Neural cell (in vitro differentiated cells): ENCODE measurements around the gene KIRREL3. TPM values are rescaled to one million over a fixed set of nuclear protein-coding genes. Genes with fewer than 3 reads are reported as not detected.

Experiments
- H2AFZ ChIP-seq: fragments of 200-600, 300-800 bp; sonication (generic), shearing (Covaris generic); 2 replicates; pipeline ENCODE4 v1.6.0; 2014; ENCODE audit warnings: low read depth, mild to moderate bottlenecking, antibody characterized with exemption, low read length, moderate library complexity
- H3F3A ChIP-seq: fragments of 200-600 bp; shearing (Covaris generic); 2 replicates; pipeline ENCODE4 v1.6.1; 2016; ENCODE audit warnings: mild to moderate bottlenecking, moderate library complexity, mixed read lengths, antibody characterized with exemption, low read length; ENCODE audit not compliant: insufficient read depth, poor library complexity, severe bottlenecking
- H3K27ac ChIP-seq: fragments of 200-600, 300-800 bp; sonication (generic), shearing (Covaris generic); 2 replicates; pipeline ENCODE4 v1.5.1; 2014; ENCODE audit warnings: mild to moderate bottlenecking, low read length, moderate library complexity
- H3K27me3 ChIP-seq: fragments of 300-800, 200-600 bp; sonication (generic), shearing (Covaris generic); 2 replicates; pipeline ENCODE4 v1.6.0; 2014; ENCODE audit warnings: mild to moderate bottlenecking, low read depth, low read length, moderate library complexity; ENCODE audit not compliant: insufficient read depth
- H3K36me3 ChIP-seq: fragments of 300-800, 200-600 bp; sonication (generic), shearing (Covaris generic); 2 replicates; pipeline ENCODE4 v1.5.1; 2014; ENCODE audit warnings: mild to moderate bottlenecking, antibody characterized with exemption, low read length, moderate library complexity; ENCODE audit not compliant: insufficient read depth
- H3K4me2 ChIP-seq: fragments of 300-800, 200-600 bp; sonication (generic), shearing (Covaris generic); 2 replicates; pipeline ENCODE4 v1.6.0; 2014; ENCODE audit warnings: mild to moderate bottlenecking, low read length
- H3K4me3 ChIP-seq: fragments of 300-800, 200-600 bp; sonication (generic), shearing (Covaris generic); 2 replicates; pipeline ENCODE4 v1.5.1; 2014; ENCODE audit warnings: mild to moderate bottlenecking, low read length, moderate library complexity
- H3K79me2 ChIP-seq: fragments of 200-600 bp; shearing (Covaris generic); replicated peaks from 2 replicates; pipeline ENCODE4 v1.6.0; 2014; ENCODE audit warnings: mild to moderate bottlenecking, low read length, moderate library complexity; ENCODE audit not compliant: insufficient read depth
- H3K9ac ChIP-seq: fragments of 300-800, 200-600 bp; sonication (generic), shearing (Covaris generic); 2 replicates; pipeline ENCODE4 v1.6.1; 2016; ENCODE audit warnings: mild to moderate bottlenecking, low read length, mixed read lengths
- H3K9me2 ChIP-seq: fragments of 200-600 bp; shearing (Covaris generic); 2 replicates; pipeline ENCODE4 v1.6.1; 2016; ENCODE audit warnings: mild to moderate bottlenecking, low read length, mixed read lengths; ENCODE audit not compliant: insufficient read depth
- H3K9me3 ChIP-seq: fragments of 200-600, 300-800 bp; sonication (generic), shearing (Covaris generic); 2 replicates; pipeline ENCODE4 v1.6.1; 2016; ENCODE audit warnings: mild to moderate bottlenecking, mixed run types, low read length, moderate library complexity, mixed read lengths
- H4K20me1 ChIP-seq: fragments of 200-600 bp; shearing (Covaris generic); 2 replicates; pipeline ENCODE4 v1.6.1; 2016; ENCODE audit warnings: mild to moderate bottlenecking, mixed run types; ENCODE audit not compliant: insufficient read depth
- CTCF ChIP-seq: fragments of 450-650 bp; IDR thresholded peaks from 2 replicates; pipeline ENCODE4 v1.5.1; 2014; ENCODE audit warnings: antibody characterized with exemption, mild to moderate bottlenecking, moderate library complexity; ENCODE audit not compliant: poor library complexity, severe bottlenecking
- EP300 ChIP-seq: fragments of 450-650 bp; conservative IDR thresholded peaks from 2 replicates; pipeline ENCODE4 v1.6.1; 2014; ENCODE audit warnings: antibody characterized with exemption, mild to moderate bottlenecking, moderate library complexity; ENCODE audit not compliant: poor library complexity, severe bottlenecking
- EZH2 ChIP-seq: fragments of 200-600, 300-800 bp; shearing (Covaris generic), sonication (generic); IDR thresholded peaks from 2 replicates; pipeline ENCODE4 v1.6.1; 2014; ENCODE audit warnings: antibody characterized with exemption, low read length, borderline replicate concordance, mild to moderate bottlenecking; ENCODE audit not compliant: insufficient read depth, poor library complexity, severe bottlenecking
- MXI1 ChIP-seq: fragments of 450-650 bp; conservative IDR thresholded peaks from 2 replicates; pipeline ENCODE4 v1.6.1; 2014; ENCODE audit warnings: antibody characterized with exemption, mild to moderate bottlenecking; ENCODE audit not compliant: poor library complexity, severe bottlenecking
- POLR2AphosphoS5 ChIP-seq: IDR thresholded peaks from 2 replicates; pipeline ENCODE4 v1.6.1; 2012
- RAD21 ChIP-seq: fragments of 450-650 bp; conservative IDR thresholded peaks from 2 replicates; pipeline ENCODE4 v1.6.1; 2014; ENCODE audit warnings: antibody characterized with exemption, mild to moderate bottlenecking, moderate library complexity
- REST ChIP-seq: IDR thresholded peaks from 2 replicates; pipeline ENCODE4 v1.6.1; 2012; ENCODE audit warnings: borderline replicate concordance
- SMC3 ChIP-seq: fragments of 450-650 bp; conservative IDR thresholded peaks from 2 replicates; pipeline ENCODE4 v1.6.1; 2014; ENCODE audit warnings: antibody characterized with exemption, mild to moderate bottlenecking, moderate library complexity; ENCODE audit not compliant: poor library complexity
- TAF1 ChIP-seq: IDR thresholded peaks from 2 replicates; pipeline ENCODE4 v1.6.1; 2012; ENCODE audit warnings: low read depth
- polyA plus RNA-seq: library from polyadenylated mRNA; depleted of rRNA; stranded (reverse); fragments of >200 nt; gene quantifications from 2 replicates; pipeline ENCODE4 v1.2.3, GENCODE V29; 2014

KIRREL3 gene
- polyA plus RNA-seq, 1 donor from 2014 or later: 23.8 TPM

DNA sequence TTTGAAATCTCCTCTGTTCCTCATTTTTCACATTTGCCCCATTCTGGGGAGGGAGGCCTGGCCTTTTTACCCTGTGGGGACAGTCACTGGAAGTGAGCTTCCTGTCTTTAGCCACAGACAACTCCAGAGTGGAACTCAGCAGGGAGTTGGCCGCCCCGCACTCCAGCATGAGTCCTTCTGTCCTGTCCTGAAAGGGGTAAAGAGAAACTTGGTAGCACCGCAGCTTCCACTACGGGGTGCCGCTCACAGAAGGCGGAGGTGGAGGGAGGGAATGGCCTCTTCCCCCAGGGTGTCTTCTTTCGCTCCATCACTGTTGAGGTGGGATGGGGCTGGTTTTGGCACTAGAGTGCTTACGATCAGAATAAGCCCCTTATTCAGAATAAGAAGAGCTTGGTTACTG is 512.9 kb downstream of the KIRREL3 start:
- H2AFZ ChIP-seq: no peak overlapping the region
- H4K20me1 ChIP-seq: no peaks in the 10 kb centered on the region
- H3K9me2 ChIP-seq: no peaks in the 10 kb centered on the region
- H3F3A ChIP-seq: no peaks in the 10 kb centered on the region
- H3K79me2 ChIP-seq: no peaks in the 10 kb centered on the region
- H3K4me2 ChIP-seq: no peak overlapping the region
- H3K27me3 ChIP-seq: no peaks in the 10 kb centered on the region
- H3K4me3 ChIP-seq: no peak overlapping the region
- no peaks in the 10 kb centered on the region for H3K36me3 ChIP-seq
- TF ChIP-seq REST: no peak
- TF ChIP-seq CTCF: no peak
- TF ChIP-seq SMC3: no peak
- no peak for TF ChIP-seq EP300
- no peak for TF ChIP-seq TAF1
- TF ChIP-seq POLR2AphosphoS5: no peak
- no peak for TF ChIP-seq RAD21
- TF ChIP-seq MXI1: no peak
- TF ChIP-seq EZH2: no peak
- no peaks in the 10 kb centered on the region for H3K9me3 ChIP-seq
- H3K27ac ChIP-seq: no peak overlapping the region
- H3K9ac ChIP-seq: no peak overlapping the region

GRCh38 chr11:126485986-126486635 is 514.5 kb downstream of the KIRREL3 start:
- Histone ChIP-seq H3K27ac (no peak overlapping the region), H3K36me3 (no peaks in the 10 kb centered on the region), H2AFZ (no peak overlapping the region), H3K9me3 (no peaks in the 10 kb centered on the region), H4K20me1 (no peaks in the 10 kb centered on the region), H3F3A (no peaks in the 10 kb centered on the region), H3K9ac (no peak overlapping the region), H3K4me3 (no peak overlapping the region), H3K27me3 (no peaks in the 10 kb centered on the region), H3K4me2 (no peak overlapping the region), H3K79me2 (no peaks in the 10 kb centered on the region), H3K9me2 (no peaks in the 10 kb centered on the region)
- no peak for TF ChIP-seq TAF1
- TF ChIP-seq SMC3: no peak
- TF ChIP-seq REST: no peak
- TF ChIP-seq CTCF: no peak
- TF ChIP-seq MXI1: no peak
- no peak for TF ChIP-seq POLR2AphosphoS5
- TF ChIP-seq EZH2: no peak
- TF ChIP-seq RAD21: no peak
- no peak for TF ChIP-seq EP300
